RWPE2 (cell line): Measurements from ENCODE around the gene ACOT4.
"Not testable (repeated sequence)": the region's sequence is repeated elsewhere in the genome, so short reads cannot be mapped to it uniquely, and the experiment has no call there.

ENCODE experiments used
- ATAC-seq: fragments of 200-7000 bp; cut with Tn5 transposase; 3 replicates; pipeline ENCODE4 v1.9.1; 2021; ENCODE audit warnings: low read depth
- DNase-seq: peaks from one replicate; pipeline ENCODE4 v3.0.0-alpha.2; 2020; ENCODE audit warnings: low spot score
- H3K27ac ChIP-seq: fragments of 450-650 bp; 2 replicates; pipeline ENCODE4 v1.5.1; 2017; ENCODE audit warnings: mild to moderate bottlenecking; ENCODE audit not compliant: poor library complexity, severe bottlenecking
- H3K27me3 ChIP-seq: fragments of 250-450 bp; sonication (Bioruptor Pico); 2 replicates; pipeline ENCODE4 v1.5.1; 2021; ENCODE audit warnings: mild to moderate bottlenecking, moderate library complexity; ENCODE audit not compliant: insufficient read depth, poor library complexity, severe bottlenecking
- H3K36me3 ChIP-seq: fragments of 250-450 bp; sonication (Bioruptor Pico); 2 replicates; pipeline ENCODE4 v1.5.1; 2020; ENCODE audit warnings: low read depth, mild to moderate bottlenecking, moderate library complexity
- H3K4me1 ChIP-seq: fragments of 250-450 bp; sonication (Bioruptor Pico); 2 replicates; pipeline ENCODE4 v1.5.1; 2021; ENCODE audit warnings: mild to moderate bottlenecking, moderate library complexity; ENCODE audit not compliant: insufficient read depth, poor library complexity, severe bottlenecking
- H3K4me3 ChIP-seq: fragments of 250-450 bp; sonication (Bioruptor Pico); 2 replicates; pipeline ENCODE4 v1.5.1; 2021; ENCODE audit warnings: mild to moderate bottlenecking, moderate library complexity; ENCODE audit not compliant: severe bottlenecking
- H3K9me3 ChIP-seq: fragments of 250-450 bp; sonication (Bioruptor Pico); 2 replicates; pipeline ENCODE4 v1.5.1; 2021; ENCODE audit warnings: mild to moderate bottlenecking, moderate library complexity; ENCODE audit not compliant: severe bottlenecking
- CTCF ChIP-seq: fragments of 450-650 bp; IDR thresholded peaks from one replicate; pipeline ENCODE4 v1.5.1; 2017; ENCODE audit warnings: mild to moderate bottlenecking, moderate library complexity; ENCODE audit not compliant: poor library complexity, severe bottlenecking

ACOT4 gene

GRCh38 chr14:73566431-73566830 is 25.2 kb upstream of the ACOT4 start:
- not testable (repeated sequence) for H3K27me3 ChIP-seq, ATAC-seq, H3K27ac ChIP-seq, DNase-seq, H3K4me3 ChIP-seq
- peaks cover 12% of the 10 kb centered on the region; the same call in 1 of the 2 replicates for H3K36me3 ChIP-seq
- peaks cover 11% of the 10 kb centered on the region for H3K9me3 ChIP-seq
- H3K4me1 ChIP-seq, result peaks cover 16% of the 10 kb centered on the region

GRCh38 chr14:73566935-73567334 is 24.7 kb upstream of the ACOT4 start:
- H3K27ac ChIP-seq, DNase-seq, H3K4me3 ChIP-seq, H3K27me3 ChIP-seq, ATAC-seq, H3K9me3 ChIP-seq: not testable (repeated sequence)
- Histone ChIP-seq H3K36me3 (peaks cover 12% of the 10 kb centered on the region; the same call in 1 of the 2 replicates), H3K4me1 (peaks cover 16% of the 10 kb centered on the region)

- Histone ChIP-seq H3K27ac (no peak overlapping the region), H3K4me3 (no peak overlapping the region), H3K36me3 (peaks cover 12% of the 10 kb centered on the region; the same call in 1 of the 2 replicates), H3K4me1 (peaks cover 16% of the 10 kb centered on the region), H3K9me3 (peaks cover 4% of the 10 kb centered on the region), H3K27me3 (no peaks in the 10 kb centered on the region)
- DNase-seq (no peak), ATAC-seq (no peak)
- TF ChIP-seq CTCF, result no peak
Observed at GRCh38 chr14:73567358-73567757, 24.3 kb upstream of the ACOT4 start.

GRCh38 chr14:73567951-73568885 is 23.5 kb upstream of the ACOT4 start:
- TF ChIP-seq CTCF, result no peak
- peak overlapping the region; percentile 31 for H3K4me3 ChIP-seq
- H3K27ac ChIP-seq, result peak overlapping the region; percentile 68

GRCh38 chr14:73568886-73569184 is 22.8 kb upstream of the ACOT4 start:
- peak overlapping the region; percentile 68 for H3K27ac ChIP-seq
- ATAC-seq, H3K36me3 ChIP-seq, DNase-seq, H3K27me3 ChIP-seq, H3K9me3 ChIP-seq: not testable (repeated sequence)
- peak overlapping the region; percentile 31 for H3K4me3 ChIP-seq
- peaks cover 16% of the 10 kb centered on the region for H3K4me1 ChIP-seq

More at GRCh38 chr14:73567951-73568885, 23.5 kb upstream of the ACOT4 start:
- H3K27me3 ChIP-seq, result no peaks in the 10 kb centered on the region
- peaks cover 16% of the 10 kb centered on the region for H3K4me1 ChIP-seq
- H3K36me3 ChIP-seq, result peaks cover 10% of the 10 kb centered on the region; the same call in 1 of the 2 replicates
- DNase-seq (no peak), ATAC-seq (peak; percentile 16; the same call in 1 of the 3 replicates)
- peaks cover 2% of the 10 kb centered on the region for H3K9me3 ChIP-seq

GRCh38 chr14:73569185-73569958 is 22.3 kb upstream of the ACOT4 start, which contains the start of gene ACOT2:
TSS of gene ACOT2 (plus strand) at chr14:73569213. CDS start at chr14:73569241, 28 bp downstream.
- H3K27me3 ChIP-seq, H3K36me3 ChIP-seq, H3K9me3 ChIP-seq: not testable (repeated sequence)
- ATAC-seq (peak; percentile 79), DNase-seq (peak; percentile 89)
- Histone ChIP-seq H3K4me3 (peak within 1 kb of the TSS; percentile 31), H3K27ac (peak within 1 kb of the TSS; percentile 68), H3K4me1 (peaks cover 16% of the 10 kb centered on the region)
